ENCODE results near the gene HABP4.

HABP4 gene

GRCh38 chr9:96420468-96421219 lies 29.3 kb upstream of the HABP4 start:
- TF ChIP-seq GATA2 (IDR thresholded peaks at IDR 0.05; ENCODE audit: low read depth, low read length) (no peak), GATA3 (IDR thresholded peaks at IDR 0.05; ENCODE audit: low read depth, low read length) (no peak)

- no peak for TF ChIP-seq GATA3 (IDR thresholded peaks at IDR 0.05; ENCODE audit: low read depth, low read length)
- no peak for TF ChIP-seq GATA2 (IDR thresholded peaks at IDR 0.05; ENCODE audit: low read depth, low read length)
Measured at GRCh38 chr9:96423322-96423984, 26.5 kb upstream of the HABP4 start.

- TF ChIP-seq GATA3 (IDR thresholded peaks at IDR 0.05; ENCODE audit: low read depth, low read length) (no peak), GATA2 (IDR thresholded peaks at IDR 0.05; ENCODE audit: low read depth, low read length) (no peak)
Measured at GRCh38 chr9:96423985-96424336, 26.0 kb upstream of the HABP4 start.

GRCh38 chr9:96425500-96426169 lies 24.3 kb upstream of the HABP4 start:
- TF ChIP-seq GATA3 (IDR thresholded peaks at IDR 0.05; ENCODE audit: low read depth, low read length), result no peak
- no peak for TF ChIP-seq GATA2 (IDR thresholded peaks at IDR 0.05; ENCODE audit: low read depth, low read length)

- TF ChIP-seq GATA2 (IDR thresholded peaks at IDR 0.05; ENCODE audit: low read depth, low read length), result no peak
- no peak for TF ChIP-seq GATA3 (IDR thresholded peaks at IDR 0.05; ENCODE audit: low read depth, low read length)
Measured at GRCh38 chr9:96429732-96430131, 20.2 kb upstream of the HABP4 start.

GRCh38 chr9:96430377-96430776 lies 19.6 kb upstream of the HABP4 start:
- TF ChIP-seq GATA3 (IDR thresholded peaks at IDR 0.05; ENCODE audit: low read depth, low read length), result no peak
- no peak for TF ChIP-seq GATA2 (IDR thresholded peaks at IDR 0.05; ENCODE audit: low read depth, low read length)

GRCh38 chr9:96435345-96435744 lies 14.6 kb upstream of the HABP4 start:
- TF ChIP-seq GATA2 (IDR thresholded peaks at IDR 0.05; ENCODE audit: low read depth, low read length) (no peak), GATA3 (IDR thresholded peaks at IDR 0.05; ENCODE audit: low read depth, low read length) (no peak)

- no peak for TF ChIP-seq GATA2 (IDR thresholded peaks at IDR 0.05; ENCODE audit: low read depth, low read length)
- no peak for TF ChIP-seq GATA3 (IDR thresholded peaks at IDR 0.05; ENCODE audit: low read depth, low read length)
Measured at GRCh38 chr9:96436063-96436455, 13.9 kb upstream of the HABP4 start.

- TF ChIP-seq GATA3 (IDR thresholded peaks at IDR 0.05; ENCODE audit: low read depth, low read length) (no peak), GATA2 (IDR thresholded peaks at IDR 0.05; ENCODE audit: low read depth, low read length) (no peak)
Measured at GRCh38 chr9:96436456-96437126, 13.4 kb upstream of the HABP4 start.

- TF ChIP-seq GATA3 (IDR thresholded peaks at IDR 0.05; ENCODE audit: low read depth, low read length), result no peak
- no peak for TF ChIP-seq GATA2 (IDR thresholded peaks at IDR 0.05; ENCODE audit: low read depth, low read length)
Measured at GRCh38 chr9:96437454-96437853, 12.5 kb upstream of the HABP4 start.

GRCh38 chr9:96440671-96441199 lies 9.2 kb upstream of the HABP4 start:
- TF ChIP-seq GATA3 (IDR thresholded peaks at IDR 0.05; ENCODE audit: low read depth, low read length), result no peak
- TF ChIP-seq GATA2 (IDR thresholded peaks at IDR 0.05; ENCODE audit: low read depth, low read length), result no peak

GRCh38 chr9:96441798-96442445 lies 8.0 kb upstream of the HABP4 start:
- TF ChIP-seq GATA3 (IDR thresholded peaks at IDR 0.05; ENCODE audit: low read depth, low read length) (no peak), GATA2 (IDR thresholded peaks at IDR 0.05; ENCODE audit: low read depth, low read length) (no peak)

- no peak for TF ChIP-seq GATA2 (IDR thresholded peaks at IDR 0.05; ENCODE audit: low read depth, low read length)
- TF ChIP-seq GATA3 (IDR thresholded peaks at IDR 0.05; ENCODE audit: low read depth, low read length), result no peak
Measured at GRCh38 chr9:96442491-96442890, 7.5 kb upstream of the HABP4 start.

- no peak for TF ChIP-seq GATA3 (IDR thresholded peaks at IDR 0.05; ENCODE audit: low read depth, low read length)
- no peak for TF ChIP-seq GATA2 (IDR thresholded peaks at IDR 0.05; ENCODE audit: low read depth, low read length)
Measured at GRCh38 chr9:96447406-96447805, 2.6 kb upstream of the HABP4 start.

All from SH-SY5Y (cell line).